NCI-H748 (cell line): ENCODE data around the gene BAD.

Experiments used
- DNase-seq: peaks from one replicate; lab custom pipeline; 2025; ENCODE audit not compliant: unreplicated experiment; lab: John Stamatoyannopoulos, UW

Gene BAD

GRCh38 chr11:64261556-64262080, 22.8 kb downstream of the BAD start:
- DNase-seq = no peak

- DNase-seq = no peak
Measured at GRCh38 chr11:64260147-64260708, 24.2 kb downstream of the BAD start.

GRCh38 chr11:64259533-64260067, 24.9 kb downstream of the BAD start:
- DNase-seq = no peak

- no peak for DNase-seq
Measured at GRCh38 chr11:64258946-64259532, 25.4 kb downstream of the BAD start.

GRCh38 chr11:64258356-64258755, 26.1 kb downstream of the BAD start:
- DNase-seq = no peak

GRCh38 chr11:64256300-64256699, 28.2 kb downstream of the BAD start:
- DNase-seq = no peak

- DNase-seq = no peak
Measured at GRCh38 chr11:64255135-64256128, 29.0 kb downstream of the BAD start.

GRCh38 chr11:64254326-64254725, 30.1 kb downstream of the BAD start:
- no peak for DNase-seq

- no peak for DNase-seq
Measured at GRCh38 chr11:64253481-64253880, 31.0 kb downstream of the BAD start.

- DNase-seq = no peak
Measured at GRCh38 chr11:64253043-64253442, 31.4 kb downstream of the BAD start.

GRCh38 chr11:64252003-64252872, 32.2 kb downstream of the BAD start:
- peak; percentile 42 for DNase-seq

- DNase-seq = no peak
Measured at GRCh38 chr11:64251753-64252002, 32.8 kb downstream of the BAD start.

- DNase-seq = peak; percentile 66
Measured at GRCh38 chr11:64251016-64251752, 33.3 kb downstream of the BAD start, which contains the start of gene PLCB3. Gene PLCB3 (plus strand): TSS chr11:64251530. CDS start chr11:64251650, 120 bp downstream.

GRCh38 chr11:64250415-64251015, 34.0 kb downstream of the BAD start:
- peak; percentile 44 for DNase-seq

GRCh38 chr11:64249563-64250414, 34.7 kb downstream of the BAD start:
- DNase-seq = no peak

- no peak for DNase-seq
Measured at GRCh38 chr11:64249038-64249437, 35.4 kb downstream of the BAD start.

GRCh38 chr11:64248578-64248977, 35.9 kb downstream of the BAD start:
- DNase-seq = no peak

GRCh38 chr11:64247729-64248531, 36.5 kb downstream of the BAD start:
- peak; percentile 59 for DNase-seq
